GM19193 (cell line): ENCODE measurements around the gene TKTL2.

Experiments used
- POLR2A ChIP-seq: IDR thresholded peaks from 4 replicates; pipeline ENCODE4 v1.6.1; 2011; ENCODE audit not compliant: insufficient read depth, insufficient read length; ENCODE audit errors: extremely low read depth

Gene TKTL2

GRCh38 chr4:163473130-163473529 lies 424 bp downstream of the TKTL2 start:
- TF ChIP-seq POLR2A, result no peak

- no peak for TF ChIP-seq POLR2A
Measured at GRCh38 chr4:163470391-163470790, 3.2 kb downstream of the TKTL2 start.

- TF ChIP-seq POLR2A, result no peak
Measured at GRCh38 chr4:163467082-163467770, 6.3 kb downstream of the TKTL2 start.

- TF ChIP-seq POLR2A, result no peak
Measured at GRCh38 chr4:163462556-163462955, 11.0 kb downstream of the TKTL2 start.

- no peak for TF ChIP-seq POLR2A
Measured at GRCh38 chr4:163448540-163449203, 24.9 kb downstream of the TKTL2 start.

- TF ChIP-seq POLR2A, result no peak
Measured at GRCh38 chr4:163447481-163447880, 26.1 kb downstream of the TKTL2 start.

- TF ChIP-seq POLR2A, result no peak
Measured at GRCh38 chr4:163440040-163440439, 33.5 kb downstream of the TKTL2 start.
